HUES6 (cell line): Measurements from ENCODE around the gene ZBTB22.
"Not testable (repeated sequence)": the region's sequence is repeated elsewhere in the genome, so short reads cannot be mapped to it uniquely, and the experiment has no call there.

Experiments
- H3K27ac ChIP-seq: 2 replicates; pipeline ENCODE4 v1.7.0; 2013; ENCODE audit warnings: low read depth, mild to moderate bottlenecking, low read length, inconsistent platforms
- H3K27me3 ChIP-seq: 2 replicates; pipeline ENCODE4 v1.6.1; 2013; ENCODE audit warnings: low read length; ENCODE audit not compliant: control insufficient read depth, insufficient read depth
- H3K36me3 ChIP-seq: 2 replicates; pipeline ENCODE4 v1.6.1; 2013; ENCODE audit warnings: low read length; ENCODE audit not compliant: control insufficient read depth, insufficient read depth
- H3K4me1 ChIP-seq: 2 replicates; pipeline ENCODE4 v1.6.1; 2013; ENCODE audit warnings: low read length; ENCODE audit not compliant: control insufficient read depth, insufficient read depth
- H3K4me3 ChIP-seq: 2 replicates; pipeline ENCODE4 v1.5.1; 2013; ENCODE audit warnings: low read depth, low read length
- H3K9ac ChIP-seq: one replicate; pipeline ENCODE4 v1.6.1; 2013; ENCODE audit warnings: mild to moderate bottlenecking, low read length
- H3K9me3 ChIP-seq: 2 replicates; pipeline ENCODE4 v1.6.1; 2013; ENCODE audit warnings: low read depth, low read length; ENCODE audit not compliant: control insufficient read depth, insufficient read depth

The ZBTB22 gene

GRCh38 chr6:33276581-33276863 is 41.0 kb downstream of the ZBTB22 start:
- Histone ChIP-seq H3K36me3 (peaks cover 81% of the 10 kb centered on the region), H3K27ac (peak overlapping the region; percentile 86), H3K9me3 (no peaks in the 10 kb centered on the region), H3K27me3 (no peaks in the 10 kb centered on the region), H3K9ac (peak overlapping the region; percentile 93), H3K4me1 (peaks cover 20% of the 10 kb centered on the region; the same call in 1 of the 2 replicates), H3K4me3 (peak overlapping the region; percentile 88)

GRCh38 chr6:33275795-33276580 is 41.6 kb downstream of the ZBTB22 start:
- Histone ChIP-seq H3K4me1 (peaks cover 20% of the 10 kb centered on the region; the same call in 1 of the 2 replicates), H3K4me3 (peak overlapping the region; percentile 88), H3K9ac (peak overlapping the region; percentile 93), H3K36me3 (peaks cover 75% of the 10 kb centered on the region)
- not testable (repeated sequence) for H3K27ac ChIP-seq, H3K27me3 ChIP-seq, H3K9me3 ChIP-seq

DNA sequence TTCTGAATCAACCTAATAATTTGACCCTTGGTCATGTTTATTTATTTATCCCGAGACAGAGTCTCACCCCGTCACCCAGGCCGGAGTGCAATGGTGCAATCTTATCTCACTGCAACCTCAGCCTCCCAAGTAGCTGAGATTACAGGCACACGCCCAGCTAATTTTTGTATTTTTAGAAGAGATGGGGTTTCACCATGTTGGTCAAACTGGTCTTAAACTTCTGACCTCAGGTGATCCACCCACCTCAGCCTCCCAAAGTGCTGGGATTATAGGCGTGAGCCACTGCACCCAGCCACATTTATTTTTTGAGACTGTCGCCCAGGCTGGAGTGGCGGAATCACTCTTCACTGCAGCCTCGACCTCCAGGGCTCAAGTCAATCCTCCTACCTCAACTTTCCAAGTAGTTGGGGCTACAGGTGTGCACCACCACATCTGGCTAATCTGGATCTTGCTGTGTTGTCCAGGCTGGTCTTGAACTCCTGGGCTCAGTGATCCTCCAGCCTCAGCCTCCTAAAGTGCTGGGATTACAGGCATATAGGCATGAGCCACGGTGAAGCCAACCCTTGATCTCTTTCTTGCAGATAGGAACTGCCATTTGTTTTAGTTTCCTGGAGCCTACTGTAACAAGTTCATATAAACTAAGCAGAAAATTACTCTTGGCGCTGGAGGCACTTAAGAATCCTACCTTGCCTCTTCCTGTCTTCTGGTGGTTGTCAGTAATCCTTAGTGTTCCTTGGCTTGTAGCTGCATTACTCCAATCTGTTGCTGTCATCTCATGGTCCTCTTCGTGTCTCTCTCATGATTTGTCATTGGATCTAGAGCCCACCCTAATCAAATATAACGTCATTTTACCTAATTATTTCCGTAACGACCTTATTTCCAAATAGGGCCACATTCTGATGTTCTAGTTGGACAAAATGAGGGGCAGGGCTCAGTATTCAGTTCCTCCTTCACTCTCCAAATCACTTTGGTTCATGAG is 43.3 kb downstream of the ZBTB22 start:
- peaks cover 14% of the 10 kb centered on the region; the same call in 1 of the 2 replicates for H3K4me1 ChIP-seq
- peak overlapping the region; percentile 88 for H3K4me3 ChIP-seq
- H3K9ac ChIP-seq: peak overlapping the region; percentile 93
- no peaks in the 10 kb centered on the region for H3K9me3 ChIP-seq
- H3K27ac ChIP-seq: peak overlapping the region; percentile 21; the same call in 1 of the 2 replicates
- H3K36me3 ChIP-seq: peaks cover 61% of the 10 kb centered on the region
- no peaks in the 10 kb centered on the region for H3K27me3 ChIP-seq

- H3K9ac ChIP-seq: peak overlapping the region; percentile 93
- peaks cover 60% of the 10 kb centered on the region for H3K36me3 ChIP-seq
- H3K27ac ChIP-seq: peak overlapping the region; percentile 85
- no peaks in the 10 kb centered on the region for H3K27me3 ChIP-seq
- H3K4me3 ChIP-seq: peak overlapping the region; percentile 88
- H3K4me1 ChIP-seq: peaks cover 14% of the 10 kb centered on the region; the same call in 1 of the 2 replicates
- no peaks in the 10 kb centered on the region for H3K9me3 ChIP-seq
Measured at GRCh38 chr6:33273129-33273923, 44.2 kb downstream of the ZBTB22 start.

- Histone ChIP-seq H3K9me3 (no peaks in the 10 kb centered on the region), H3K9ac (peak overlapping the region; percentile 93), H3K27me3 (no peaks in the 10 kb centered on the region), H3K27ac (peak overlapping the region; percentile 85), H3K4me1 (peaks cover 11% of the 10 kb centered on the region; the same call in 1 of the 2 replicates), H3K36me3 (peaks cover 65% of the 10 kb centered on the region), H3K4me3 (peak overlapping the region; percentile 88)
Measured at GRCh38 chr6:33272275-33273128, 45.0 kb downstream of the ZBTB22 start.

DNA sequence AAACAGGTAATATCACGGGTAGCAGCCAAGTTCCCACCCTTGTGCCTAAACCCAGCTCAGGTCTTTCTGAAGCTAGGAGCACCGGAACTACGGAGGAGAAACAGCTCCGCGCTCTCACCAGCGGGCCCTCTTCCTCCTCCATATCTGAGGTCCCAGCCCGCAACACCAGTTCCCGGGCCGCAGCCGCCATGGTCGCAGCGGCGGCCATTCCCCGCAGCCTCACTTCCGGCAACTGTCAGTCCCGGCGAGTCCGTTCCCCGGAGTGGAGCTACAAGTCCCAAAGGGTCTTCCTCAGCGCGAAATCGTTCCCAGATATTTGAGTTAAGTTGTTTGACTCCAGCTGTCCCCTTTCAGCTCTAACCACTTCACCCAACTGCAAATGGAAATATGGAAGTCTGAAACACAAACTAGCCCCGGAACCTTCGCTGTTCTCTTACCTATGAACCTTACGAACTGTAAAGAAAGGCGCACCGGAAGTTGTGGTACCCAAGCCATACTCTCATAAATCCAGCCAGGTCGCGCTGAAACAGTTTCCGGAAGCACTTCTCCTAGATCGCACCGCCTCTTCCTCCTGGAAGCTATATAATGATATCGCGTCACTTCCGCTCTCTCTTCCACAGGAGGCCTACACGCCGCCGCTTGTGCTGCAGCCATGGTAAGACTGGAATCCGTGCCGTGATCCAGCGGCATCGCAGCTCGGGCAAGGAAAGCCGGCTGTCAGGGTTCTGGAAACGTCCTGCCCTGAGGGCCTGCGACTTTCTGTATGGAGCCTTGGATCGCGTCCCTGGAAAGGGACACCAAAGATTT is 45.9 kb downstream of the ZBTB22 start, which contains the start of the genes RPS18 and VPS52:
Gene RPS18 (plus strand): TSS at position 608 of the 807 bp plus-strand sequence. CDS start 45 bp downstream, at position 653.
Gene VPS52 (minus strand): TSS at position 409 of the 807 bp plus-strand sequence. CDS start 201 bp downstream, at position 208.
- Histone ChIP-seq H3K27ac (peak within 1 kb of the TSS; percentile 93), H3K27me3 (no peaks in the 10 kb centered on the region), H3K36me3 (peaks cover 71% of the 10 kb centered on the region), H3K9ac (peak within 1 kb of the TSS; percentile 95), H3K4me3 (peak within 1 kb of the TSS; percentile 88), H3K9me3 (no peaks in the 10 kb centered on the region), H3K4me1 (peaks cover 11% of the 10 kb centered on the region; the same call in 1 of the 2 replicates)

GRCh38 chr6:33271117-33271467 is 46.5 kb downstream of the ZBTB22 start:
- peak overlapping the region; percentile 95 for H3K9ac ChIP-seq
- H3K27ac ChIP-seq: peak overlapping the region; percentile 93
- H3K9me3 ChIP-seq: no peaks in the 10 kb centered on the region
- peaks cover 71% of the 10 kb centered on the region for H3K36me3 ChIP-seq
- H3K27me3 ChIP-seq: no peaks in the 10 kb centered on the region
- peak overlapping the region; percentile 88 for H3K4me3 ChIP-seq
- peaks cover 11% of the 10 kb centered on the region; the same call in 1 of the 2 replicates for H3K4me1 ChIP-seq
